ENCODE measurements around the gene TEN1.

DNA sequence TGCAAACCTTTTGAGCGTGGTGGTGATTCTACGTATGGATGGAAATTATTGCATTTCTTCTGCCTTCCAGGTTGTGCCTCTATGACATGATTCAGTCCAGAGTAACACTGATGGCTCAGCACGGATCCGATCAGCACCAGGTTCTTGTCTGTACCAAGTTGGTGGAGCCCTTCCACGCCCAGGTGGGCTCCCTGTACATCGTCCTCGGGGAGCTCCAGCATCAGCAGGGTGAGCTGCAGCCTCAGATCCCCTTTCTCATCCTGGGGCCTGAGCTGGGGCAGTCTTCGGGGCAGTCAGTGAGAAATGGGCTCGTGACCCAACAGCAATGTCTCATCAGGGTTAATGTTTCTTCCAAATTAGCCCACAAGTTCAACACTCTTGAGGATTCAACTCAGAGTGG is 12.4 kb downstream of the TEN1 start:
- TF ChIP-seq POLR2AphosphoS5 (IDR thresholded peaks at IDR 0.05; ENCODE audit: low read depth, low read length) (no peak), PAX5 (IDR thresholded peaks at IDR 0.05; ENCODE audit: insufficient read depth, low read length, severe bottlenecking) (no peak), POLR2A (IDR thresholded peaks at IDR 0.05; ENCODE audit: low read depth, low read length) (no peak), TAF1 (IDR thresholded peaks at IDR 0.05; ENCODE audit: low read depth, low read length) (no peak)
